ENCODE data around the gene VAV2. TPM values are rescaled to one million over a fixed set of nuclear protein-coding genes. Genes with fewer than 3 reads are reported as not detected.

VAV2 gene
- total RNA-seq, 2 donors from 2014 or later, result 3.4 to 6.0 TPM

GRCh38 chr9:133920471-133920870, 71.7 kb downstream of the VAV2 start:
- H3K27me3 ChIP-seq, result no peaks in the 10 kb centered on the region
- H3K4me3 ChIP-seq, result no peak overlapping the region
- H3K4me1 ChIP-seq, result peaks cover 0 to 26% of the 10 kb centered on the region in 2 donors
- no peaks in the 10 kb centered on the region for H3K36me3 ChIP-seq
- no peak for DNase-seq (ENCODE audit: low spot score)
- TF ChIP-seq, protein P1, sequence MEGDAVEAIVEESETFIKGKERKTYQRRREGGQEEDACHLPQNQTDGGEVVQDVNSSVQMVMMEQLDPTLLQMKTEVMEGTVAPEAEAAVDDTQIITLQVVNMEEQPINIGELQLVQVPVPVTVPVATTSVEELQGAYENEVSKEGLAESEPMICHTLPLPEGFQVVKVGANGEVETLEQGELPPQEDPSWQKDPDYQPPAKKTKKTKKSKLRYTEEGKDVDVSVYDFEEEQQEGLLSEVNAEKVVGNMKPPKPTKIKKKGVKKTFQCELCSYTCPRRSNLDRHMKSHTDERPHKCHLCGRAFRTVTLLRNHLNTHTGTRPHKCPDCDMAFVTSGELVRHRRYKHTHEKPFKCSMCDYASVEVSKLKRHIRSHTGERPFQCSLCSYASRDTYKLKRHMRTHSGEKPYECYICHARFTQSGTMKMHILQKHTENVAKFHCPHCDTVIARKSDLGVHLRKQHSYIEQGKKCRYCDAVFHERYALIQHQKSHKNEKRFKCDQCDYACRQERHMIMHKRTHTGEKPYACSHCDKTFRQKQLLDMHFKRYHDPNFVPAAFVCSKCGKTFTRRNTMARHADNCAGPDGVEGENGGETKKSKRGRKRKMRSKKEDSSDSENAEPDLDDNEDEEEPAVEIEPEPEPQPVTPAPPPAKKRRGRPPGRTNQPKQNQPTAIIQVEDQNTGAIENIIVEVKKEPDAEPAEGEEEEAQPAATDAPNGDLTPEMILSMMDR (IDR thresholded peaks at IDR 0.05), result no peak
- no peak overlapping the region for H3K27ac ChIP-seq
- H3K9me3 ChIP-seq, result no peaks in the 10 kb centered on the region

GRCh38 chr9:133919253-133920115, 72.6 kb downstream of the VAV2 start:
- TF ChIP-seq, protein P1 (IDR thresholded peaks at IDR 0.05), result no peak
- no peaks in the 10 kb centered on the region for H3K27me3 ChIP-seq
- no peak overlapping the region for H3K4me3 ChIP-seq
- no peak for DNase-seq (ENCODE audit: low spot score)
- H3K27ac ChIP-seq, result peak overlapping the region in 1 of 2 donors; percentile 32
- H3K9me3 ChIP-seq, result no peaks in the 10 kb centered on the region
- no peaks in the 10 kb centered on the region for H3K36me3 ChIP-seq
- peaks cover 0 to 34% of the 10 kb centered on the region in 2 donors for H3K4me1 ChIP-seq

GRCh38 chr9:133918111-133918813, 73.9 kb downstream of the VAV2 start:
- DNase-seq (ENCODE audit: low spot score), result no peak
- H3K36me3 ChIP-seq, result no peaks in the 10 kb centered on the region
- H3K4me1 ChIP-seq, result peaks cover 0 to 38% of the 10 kb centered on the region in 2 donors
- H3K9me3 ChIP-seq, result no peaks in the 10 kb centered on the region
- H3K27ac ChIP-seq, result peak overlapping the region in 1 of 2 donors; percentile 23
- TF ChIP-seq, protein P1 (IDR thresholded peaks at IDR 0.05), result no peak
- H3K4me3 ChIP-seq, result no peak overlapping the region
- H3K27me3 ChIP-seq, result no peaks in the 10 kb centered on the region

DNA sequence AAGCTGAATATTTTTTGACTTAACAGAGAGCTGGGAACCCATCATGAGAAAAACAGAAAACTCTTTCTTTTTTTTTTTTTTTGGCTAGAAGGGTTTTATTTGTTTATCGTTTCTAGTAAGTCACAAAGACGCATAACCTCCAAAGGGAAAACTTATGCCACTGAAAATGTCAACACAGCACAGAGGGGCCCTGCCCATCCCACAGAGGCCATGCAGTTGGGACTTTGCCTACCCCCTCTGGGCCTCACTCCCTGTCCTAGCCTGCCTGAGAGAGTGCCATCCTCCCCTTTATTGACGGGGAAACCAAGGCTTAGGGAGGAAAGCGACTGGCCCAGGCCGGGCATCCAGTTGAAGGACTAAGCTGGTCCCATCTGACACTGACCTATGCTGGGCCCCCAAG, 74.7 kb downstream of the VAV2 start:
- DNase-seq (ENCODE audit: low spot score), result no peak
- Histone ChIP-seq H3K27me3 (no peaks in the 10 kb centered on the region), H3K4me1 (peaks cover 0 to 38% of the 10 kb centered on the region in 2 donors), H3K4me3 (no peak overlapping the region), H3K9me3 (no peaks in the 10 kb centered on the region), H3K36me3 (no peaks in the 10 kb centered on the region), H3K27ac (peak overlapping the region; percentile 23 to 26)
- TF ChIP-seq, protein P1 (IDR thresholded peaks at IDR 0.05), result no peak

- TF ChIP-seq, protein P1 (IDR thresholded peaks at IDR 0.05), result no peak
- H3K4me1 ChIP-seq, result peaks cover 0 to 38% of the 10 kb centered on the region in 2 donors
- no peaks in the 10 kb centered on the region for H3K9me3 ChIP-seq
- no peak overlapping the region for H3K4me3 ChIP-seq
- H3K27me3 ChIP-seq, result no peaks in the 10 kb centered on the region
- no peak overlapping the region for H3K27ac ChIP-seq
- no peak for DNase-seq (ENCODE audit: low spot score)
- H3K36me3 ChIP-seq, result no peaks in the 10 kb centered on the region
Measured at GRCh38 chr9:133916159-133916541, 76.0 kb downstream of the VAV2 start.
